Activated CD4-positive, alpha-beta T cell treated with anti-CD3 and anti-CD28 coated beads for 24 hours (primary cell): ENCODE results near the gene RASGEF1B.
A peak's percentile ranks its signal among the peaks of the same experiment; 100 is the strongest.

Experiments used
- DNase-seq, 2 donors: peaks; one replicate each; pipeline ENCODE4 v3.0.0-alpha.2; 2020; ENCODE audit warnings: low read depth in 2 of 2

RASGEF1B gene

GRCh38 chr4:81466841-81467671 is 4.7 kb downstream of the RASGEF1B start:
- peak; percentile 59 to 79 for DNase-seq

GRCh38 chr4:81465406-81466340 is 6.0 kb downstream of the RASGEF1B start:
- no peak for DNase-seq

GRCh38 chr4:81460834-81461233 is 10.9 kb downstream of the RASGEF1B start:
- DNase-seq = no peak

DNA sequence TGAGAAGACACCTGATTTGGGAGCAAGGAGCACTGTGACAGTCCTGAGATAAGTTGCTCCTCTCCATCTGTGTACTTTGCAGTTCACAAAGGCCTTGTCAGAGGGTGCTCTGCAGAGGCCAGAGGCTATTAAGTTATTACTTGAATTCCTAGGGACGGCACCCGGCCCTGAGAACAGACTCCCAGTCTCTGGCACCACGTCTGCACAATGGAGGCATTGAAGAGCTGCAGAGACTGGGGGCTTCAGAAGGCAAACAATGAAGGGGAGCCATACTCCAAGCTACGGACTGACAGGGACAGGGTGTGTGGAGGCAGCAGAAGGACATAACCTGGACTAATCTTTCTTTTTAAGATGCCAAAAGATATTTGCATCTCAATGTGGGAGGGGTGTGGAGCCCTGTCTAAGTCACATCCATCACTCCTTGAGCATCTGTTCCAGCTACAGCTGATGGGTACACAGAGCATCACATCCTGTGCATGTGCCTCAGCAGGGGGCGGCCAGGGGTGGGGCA is 11.5 kb downstream of the RASGEF1B start:
- DNase-seq = no peak

DNA sequence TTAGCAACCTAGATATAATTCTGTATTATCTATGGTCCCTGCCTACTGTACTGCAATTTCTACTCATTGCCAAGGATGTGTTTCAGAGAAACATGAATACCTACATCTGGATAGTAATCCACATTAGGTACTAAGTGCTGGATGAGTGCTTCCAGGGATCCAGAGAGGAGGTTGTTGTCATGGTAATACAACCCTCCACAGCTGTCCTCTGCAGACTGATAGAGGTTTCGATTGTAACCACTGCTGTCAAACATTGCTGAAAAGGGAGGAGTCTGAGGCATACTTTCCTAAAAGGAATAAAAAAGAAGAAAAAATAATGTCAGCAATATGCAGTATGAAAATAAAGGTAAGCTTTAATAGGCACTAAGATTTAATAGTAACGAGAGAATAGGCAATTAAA is 12.5 kb downstream of the RASGEF1B start:
- no peak for DNase-seq

GRCh38 chr4:81457921-81458520 is 13.7 kb downstream of the RASGEF1B start:
- no peak for DNase-seq

- no peak for DNase-seq
Measured at GRCh38 chr4:81457345-81457744, 14.4 kb downstream of the RASGEF1B start.

GRCh38 chr4:81455897-81456296 is 15.8 kb downstream of the RASGEF1B start:
- DNase-seq = no peak

- DNase-seq = no peak
Measured at GRCh38 chr4:81454948-81455347, 16.8 kb downstream of the RASGEF1B start.

- peak in 1 of 2 donors; percentile 27 for DNase-seq
Measured at GRCh38 chr4:81454499-81454898, 17.2 kb downstream of the RASGEF1B start.

- no peak for DNase-seq
Measured at GRCh38 chr4:81453024-81453423, 18.7 kb downstream of the RASGEF1B start.

GRCh38 chr4:81452452-81453006 is 19.2 kb downstream of the RASGEF1B start:
- no peak for DNase-seq

DNA sequence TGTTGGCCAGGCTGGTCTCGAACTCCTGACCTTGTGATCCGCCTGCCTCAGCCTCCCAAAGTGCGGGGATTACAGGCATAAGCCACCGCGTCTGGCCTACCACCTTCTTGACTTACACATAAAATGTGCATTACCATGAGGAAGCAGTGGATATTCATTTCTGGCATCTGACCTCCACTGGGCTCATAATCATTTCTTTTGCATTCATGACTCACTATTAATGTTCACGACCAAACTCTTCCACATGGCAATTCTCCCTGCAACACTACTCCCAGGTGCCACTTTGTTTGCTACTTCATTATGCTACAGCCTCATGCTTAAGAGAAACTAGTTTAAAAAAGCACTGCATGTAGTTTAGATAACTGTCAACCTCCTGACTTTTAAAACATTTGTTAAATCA is 22.7 kb downstream of the RASGEF1B start:
- no peak for DNase-seq

GRCh38 chr4:81447566-81448229 is 24.0 kb downstream of the RASGEF1B start:
- DNase-seq = no peak

- no peak for DNase-seq
Measured at GRCh38 chr4:81446634-81447033, 25.1 kb downstream of the RASGEF1B start.

- DNase-seq = no peak
Measured at GRCh38 chr4:81445196-81445595, 26.5 kb downstream of the RASGEF1B start.

DNA sequence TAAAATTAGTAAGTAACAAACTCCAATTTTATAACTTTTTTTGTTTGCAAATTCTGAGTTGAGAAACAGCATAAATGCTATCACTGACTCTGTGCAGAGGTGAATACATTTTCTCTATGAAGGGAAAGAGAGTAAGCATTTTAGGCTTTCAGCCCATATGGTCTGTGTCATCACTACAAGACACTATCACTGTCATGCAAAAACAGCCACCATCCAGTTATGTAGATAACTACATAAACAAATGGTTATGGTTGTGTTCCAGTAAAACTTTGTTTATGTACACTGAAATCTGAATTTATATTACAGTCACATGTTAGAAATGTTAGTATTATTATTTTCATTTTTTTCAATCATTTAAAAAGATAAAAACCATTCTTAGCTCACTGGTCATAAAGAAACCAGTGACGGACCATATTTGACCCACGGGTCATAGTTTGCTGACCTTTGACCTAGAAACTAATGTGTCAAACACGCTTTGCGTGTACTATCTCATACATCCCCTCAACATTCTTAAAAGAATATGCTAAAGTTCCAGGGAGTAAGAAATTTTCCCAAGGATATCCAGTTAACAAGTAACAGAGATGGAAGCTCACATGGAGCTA is 29.1 kb downstream of the RASGEF1B start:
- DNase-seq = no peak

DNA sequence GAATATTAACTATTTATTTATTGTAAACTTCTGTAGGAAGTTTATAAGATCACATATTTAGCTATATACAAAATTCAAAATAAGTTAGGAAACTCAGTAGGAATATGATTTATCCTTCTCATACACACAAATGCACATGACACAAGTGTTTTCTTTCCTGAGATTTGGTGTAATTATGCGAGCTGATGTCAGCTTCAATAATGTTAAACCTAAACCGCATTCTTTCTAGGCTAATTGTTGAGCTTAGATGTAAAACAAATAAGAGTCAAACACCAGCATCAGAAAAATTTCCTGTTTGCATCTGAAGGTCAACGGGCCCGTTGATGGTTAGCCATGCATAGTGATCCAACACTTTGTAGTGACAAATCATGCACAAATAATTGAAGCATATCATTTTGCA is 30.8 kb downstream of the RASGEF1B start:
- DNase-seq = no peak

DNA sequence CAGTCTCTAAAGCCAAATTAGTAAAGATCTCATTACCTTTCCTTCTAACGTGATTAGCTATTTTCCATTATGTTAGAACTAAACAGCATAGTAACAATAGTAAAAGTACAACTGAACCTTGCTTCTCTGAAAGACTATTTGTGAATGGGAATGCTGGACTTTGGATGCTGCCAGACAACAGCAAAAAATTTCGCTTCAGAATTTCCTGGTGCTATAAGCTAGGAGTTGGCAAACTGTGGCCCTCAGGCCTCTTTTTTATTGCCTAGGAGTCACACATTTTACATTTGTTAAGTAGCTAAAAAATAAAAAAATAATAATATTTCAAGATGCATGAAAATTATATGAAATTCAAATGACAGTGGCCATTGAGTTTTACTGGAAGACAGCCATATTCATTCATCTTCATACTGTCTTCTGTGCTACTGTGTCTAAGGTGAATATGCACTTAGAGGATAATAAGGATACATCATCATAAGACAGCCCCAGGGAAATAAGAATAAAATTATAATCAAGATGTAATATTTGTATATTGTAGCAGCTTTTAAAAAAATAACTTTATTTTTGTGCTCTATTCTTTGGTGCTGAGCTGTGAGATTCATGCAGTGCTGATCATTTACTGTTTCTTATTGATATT is 34.6 kb downstream of the RASGEF1B start:
- DNase-seq = no peak

DNA sequence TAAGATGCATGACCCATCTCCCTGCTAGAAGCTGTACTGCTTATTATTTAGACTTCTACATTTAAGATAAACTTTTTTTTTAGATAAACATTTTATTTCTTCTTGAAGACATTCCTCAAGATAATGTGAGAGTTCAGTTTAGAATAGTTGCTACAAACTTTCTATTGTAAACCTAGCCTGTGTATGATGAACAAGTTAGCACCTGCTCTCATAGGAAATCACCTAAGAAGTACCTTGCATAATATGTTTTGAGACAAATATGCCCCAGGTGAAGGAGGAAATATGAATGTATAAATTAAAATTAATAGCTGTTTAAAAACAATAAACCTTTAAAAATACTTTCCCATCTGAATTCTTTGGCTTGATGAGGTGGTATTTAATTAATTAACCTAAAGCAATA is 35.6 kb downstream of the RASGEF1B start:
- no peak for DNase-seq
